GM12878 (cell line): Measurements from ENCODE around the gene ISG20L2. TPM values are rescaled to one million over a fixed set of nuclear protein-coding genes. Genes with fewer than 3 reads are reported as not detected.
A peak's percentile ranks its signal among the peaks of the same experiment; 100 is the strongest.

ENCODE experiments used
- BRCA1 ChIP-seq: IDR thresholded peaks from 2 replicates; pipeline ENCODE4 v1.6.1; 2011; ENCODE audit warnings: low read depth, low read length, improper control_type of control experiment
- CEBPZ ChIP-seq: fragments of 150-350 bp; IDR thresholded peaks from 2 replicates; pipeline ENCODE4 v1.6.1; 2016; ENCODE audit warnings: low read depth, low read length
- CHD1 ChIP-seq: IDR thresholded peaks from 2 replicates; pipeline ENCODE4 v1.6.1; 2012; ENCODE audit warnings: low read depth, low read length, improper control_type of control experiment
- CHD2 ChIP-seq: IDR thresholded peaks from 2 replicates; pipeline ENCODE4 v1.6.1; 2011; ENCODE audit warnings: low read depth, low read length, improper control_type of control experiment, borderline replicate concordance
- CTCF ChIP-seq, 3 experiments: IDR thresholded peaks in 2 of 3; conservative IDR thresholded peaks in 1 of 3; 2 replicates each; pipeline ENCODE4 v1.5.1; 2011; ENCODE audit warnings: low read depth in 3 of 3, low read length in 3 of 3, mild to moderate bottlenecking in 3 of 3, control low read depth in 2 of 3, moderate library complexity in 2 of 3, inconsistent platforms in 1 of 3, mixed read lengths in 1 of 3; ENCODE audit not compliant: control insufficient read depth in 2 of 3, insufficient read depth in 1 of 3; ENCODE audit errors: extremely low read depth in 1 of 3
- E4F1 ChIP-seq: fragments of 450-650 bp; IDR thresholded peaks from 2 replicates; pipeline ENCODE4 v1.6.1; 2018; ENCODE audit warnings: borderline replicate concordance, mild to moderate bottlenecking; ENCODE audit not compliant: partially characterized antibody
- GATAD2B ChIP-seq: fragments of 450-650 bp; conservative IDR thresholded peaks from 2 replicates; pipeline ENCODE4 v1.6.1; 2017; ENCODE audit warnings: low read depth, mild to moderate bottlenecking, moderate library complexity
- HCFC1 ChIP-seq: fragments of 150-350 bp; IDR thresholded peaks from 2 replicates; pipeline ENCODE4 v1.6.1; 2014; ENCODE audit warnings: low read length
- HDAC6 ChIP-seq: fragments of 200-600 bp; sonication (generic); IDR thresholded peaks from one replicate; pipeline ENCODE4 v1.8.0; 2017; ENCODE audit warnings: antibody characterized with exemption; ENCODE audit not compliant: unreplicated experiment
- HSF1 ChIP-seq: fragments of 150-350 bp; IDR thresholded peaks from 2 replicates; pipeline ENCODE4 v1.6.1; 2014; ENCODE audit warnings: mild to moderate bottlenecking, low read depth, low read length
- LARP7 ChIP-seq: fragments of 450-650 bp; IDR thresholded peaks from 2 replicates; pipeline ENCODE4 v1.6.1; 2017; ENCODE audit warnings: mild to moderate bottlenecking
- MAX ChIP-seq: IDR thresholded peaks from 2 replicates; pipeline ENCODE4 v1.6.1; 2012; ENCODE audit warnings: low read depth, low read length, improper control_type of control experiment
- MTA2 ChIP-seq: fragments of 450-650 bp; IDR thresholded peaks from 2 replicates; pipeline ENCODE4 v1.6.1; 2016; ENCODE audit warnings: low read depth, mild to moderate bottlenecking, moderate library complexity
- NRF1 ChIP-seq: conservative IDR thresholded peaks from 2 replicates; pipeline ENCODE4 v1.6.1; 2011; ENCODE audit warnings: mild to moderate bottlenecking, low read depth, low read length, improper control_type of control experiment
- RELB ChIP-seq: fragments of 450-650 bp; IDR thresholded peaks from 2 replicates; pipeline ENCODE4 v1.6.1; 2017; ENCODE audit warnings: low read depth, mild to moderate bottlenecking, moderate library complexity
- SRF ChIP-seq, 2 experiments: IDR thresholded peaks; 2 replicates each; pipeline ENCODE4 v1.6.1; 2011; ENCODE audit warnings: low read depth in 2 of 2, low read length in 2 of 2, mild to moderate bottlenecking in 1 of 2, moderate library complexity in 1 of 2
- ZNF207 ChIP-seq: fragments of 450-650 bp; IDR thresholded peaks from 2 replicates; pipeline ENCODE4 v1.6.1; 2014; ENCODE audit warnings: antibody characterized with exemption, mild to moderate bottlenecking, borderline replicate concordance
- polyA plus RNA-seq, 11 experiments: library from polyadenylated mRNA; depleted of rRNA in 4 of 11; unstranded in 6 of 11; stranded (reverse) in 5 of 11; fragments of >200 nt; fragmentation: Nextera tagmentation in 4 of 11; fragmentation: Illumina TruSeq in 1 of 11; extraction: Ambion mirVana in 4 of 11; extraction: Trizol in 1 of 11; gene quantifications; 1 replicate in 1 of 11; 2 replicates in 10 of 11; pipeline versions ENCODE4 v1.2.1 to v1.2.3, GENCODE V29; 2011 to 2016; ENCODE audit warnings: inconsistent platforms in 2 of 11, missing spikeins in 2 of 11, low read depth in 1 of 11
- total RNA-seq, 4 experiments: library from RNA; depleted of rRNA in 3 of 4; stranded (reverse); fragments of >200 nt in 3 of 4; fragmentation: Illumina TruSeq in 1 of 4; extraction: Trizol in 1 of 4; gene quantifications; 2 replicates each; pipeline versions ENCODE4 v1.2.1 to v1.2.3, GENCODE V29; 2013 to 2021

ISG20L2 gene
- total and polyA plus RNA-seq, 10 of the 15 experiments (the other 5 are each of a cell fraction or from before 2014, with no cell fraction given): 16.4 to 111 (median 48.0) TPM

GRCh38 chr1:156746728-156747631, 18.4 kb upstream of the ISG20L2 start (continued):
- no peak for TF ChIP-seq HDAC6
- peak in 2 of 3 experiments; percentile 7 to 18; a peak in 2 of 6 replicates for TF ChIP-seq CTCF (IDR thresholded peaks at IDR 0.05 in 2 of 3, conservative IDR thresholded peaks at IDR 0.05 in 1 of 3; ENCODE audit: control insufficient read depth in 2 of 3, extremely low read depth in 1 of 3, insufficient read depth in 1 of 3, low read depth in 3 of 3, low read length in 3 of 3)
- TF ChIP-seq GATAD2B: no peak
- TF ChIP-seq CEBPZ: no peak
- no peak; the same call in 1 of the 2 replicates for TF ChIP-seq LARP7
- TF ChIP-seq RELB: peak; percentile 55
- peak; percentile 19; the same call in 1 of the 2 replicates for TF ChIP-seq CHD2
- TF ChIP-seq HSF1: no peak
- TF ChIP-seq HCFC1: peak; percentile 71
- no peak for TF ChIP-seq NRF1
- TF ChIP-seq SRF (IDR thresholded peaks at IDR 0.05; ENCODE audit: low read depth in 2 of 2, low read length in 2 of 2): no peak
- no peak for TF ChIP-seq E4F1
- 0 out of 2 replicates have a peak, but pooled peaks have one; percentile 22 for TF ChIP-seq MAX
- no peak for TF ChIP-seq MTA2
- TF ChIP-seq ZNF207: no peak; the same call in 1 of the 2 replicates
- no peak for TF ChIP-seq CHD1
- TF ChIP-seq BRCA1: no peak
